T-helper 17 cell (primary cell): Measurements from ENCODE around the gene HTRA1. TPM values are rescaled to one million over a fixed set of nuclear protein-coding genes. Genes with fewer than 3 reads are reported as not detected.

Experiments
- ATAC-seq: fragments of 150-1000 bp; cut with Tn5 transposase; 2 replicates; pipeline ENCODE4 v1.10.0; 2021; ENCODE audit warnings: mild to moderate bottlenecking, moderate library complexity
- DNase-seq, 3 donors: peaks; one replicate each; pipeline versions ENCODE4 v3.0.0 to v3.0.0-alpha.2; 2020 to 2021
- H3K9me3 ChIP-seq: one replicate; pipeline ENCODE4 v1.7.0; 2013; ENCODE audit warnings: low read length, mild to moderate bottlenecking; ENCODE audit not compliant: control insufficient read depth, poor library complexity, severe bottlenecking
- H3K27ac Mint-ChIP-seq: one replicate; pipeline ENCODE4 v1.8.0; 2022; ENCODE audit warnings: mild to moderate bottlenecking, moderate library complexity, mixed read lengths
- H3K27me3 Mint-ChIP-seq: one replicate; pipeline ENCODE4 v1.8.0; 2022; ENCODE audit warnings: mixed read lengths
- H3K36me3 Mint-ChIP-seq: one replicate; pipeline ENCODE4 v1.8.0; 2022; ENCODE audit warnings: low read depth, mixed read lengths
- H3K4me1 Mint-ChIP-seq: one replicate; pipeline ENCODE4 v1.8.0; 2022; ENCODE audit warnings: mild to moderate bottlenecking, mixed read lengths
- H3K4me3 Mint-ChIP-seq: one replicate; pipeline ENCODE4 v1.8.0; 2022; ENCODE audit warnings: mild to moderate bottlenecking, moderate library complexity, mixed read lengths
- total RNA-seq, 4 donors: library from RNA in 2 of 4; stranded (reverse) in 2 of 4; gene quantifications; one replicate each; pipeline ENCODE4 v1.2.3 and lab custom pipeline; 2022 to 2026

Gene HTRA1
- total RNA-seq, 2 donors from 2014 or later: 0.30 to 0.55 TPM

DNA sequence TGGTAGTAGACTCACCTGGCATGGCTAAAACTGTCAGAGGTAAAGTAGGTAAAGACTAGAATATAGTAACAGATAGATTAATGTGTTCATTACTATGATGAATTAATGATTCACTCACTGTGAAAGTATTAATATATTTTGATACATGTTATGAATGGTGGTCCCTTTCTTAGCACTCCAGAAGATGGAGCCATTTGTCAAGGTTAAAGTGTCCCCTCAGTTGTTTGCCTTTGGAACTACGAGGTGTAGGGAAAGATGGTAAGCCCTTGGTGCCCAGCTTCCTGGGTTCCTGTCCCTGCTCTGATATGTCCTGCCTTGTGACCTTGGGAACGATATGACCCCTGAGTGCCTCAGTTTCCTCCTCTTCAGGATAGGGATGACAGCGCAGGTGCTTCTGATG lies 49.4 kb downstream of the HTRA1 start:
- H3K9me3 ChIP-seq: no peaks in the 10 kb centered on the region
- ATAC-seq (no peak), DNase-seq (no peak)
- Mint-ChIP-seq H3K36me3 (no peaks in the 10 kb centered on the region), H3K4me1 (peaks cover 23% of the 10 kb centered on the region), H3K27me3 (peaks cover 7% of the 10 kb centered on the region), H3K27ac (no peak overlapping the region), H3K4me3 (no peak overlapping the region)

DNA sequence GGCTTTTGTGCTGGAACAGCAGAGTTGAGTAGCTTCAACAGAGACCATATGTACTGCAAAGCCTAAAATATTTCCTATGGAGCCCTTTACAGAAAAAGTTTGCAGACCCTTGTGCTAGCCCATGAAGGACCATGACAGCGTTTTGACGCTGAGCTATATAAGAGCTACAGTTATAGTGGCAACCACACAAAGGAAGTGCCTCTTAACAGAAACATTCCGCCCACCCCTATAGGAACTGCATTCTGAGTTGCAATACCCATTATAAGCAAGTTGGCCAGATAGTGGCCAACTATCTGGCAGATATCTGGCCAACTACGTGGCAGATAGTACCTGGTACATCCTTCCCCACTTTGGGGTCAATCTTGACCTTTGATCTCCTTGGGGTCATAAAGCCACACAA lies 51.7 kb downstream of the HTRA1 start:
- H3K27me3 Mint-ChIP-seq: peaks cover 7% of the 10 kb centered on the region
- H3K36me3 Mint-ChIP-seq: no peaks in the 10 kb centered on the region
- H3K9me3 ChIP-seq: no peaks in the 10 kb centered on the region
- ATAC-seq (no peak), DNase-seq (no peak)
- H3K27ac Mint-ChIP-seq: no peak overlapping the region
- no peak overlapping the region for H3K4me3 Mint-ChIP-seq
- peaks cover 31% of the 10 kb centered on the region for H3K4me1 Mint-ChIP-seq

- no peak for ATAC-seq
- no peak for DNase-seq
- H3K27me3 Mint-ChIP-seq: no peaks in the 10 kb centered on the region
- peaks cover 35% of the 10 kb centered on the region for H3K4me1 Mint-ChIP-seq
- no peaks in the 10 kb centered on the region for H3K36me3 Mint-ChIP-seq
- H3K27ac Mint-ChIP-seq: no peak overlapping the region
- H3K9me3 ChIP-seq: no peaks in the 10 kb centered on the region
- H3K4me3 Mint-ChIP-seq: no peak overlapping the region
These were observed 52.9 kb downstream of the HTRA1 start for GRCh38 chr10:122514045-122514840.

DNA sequence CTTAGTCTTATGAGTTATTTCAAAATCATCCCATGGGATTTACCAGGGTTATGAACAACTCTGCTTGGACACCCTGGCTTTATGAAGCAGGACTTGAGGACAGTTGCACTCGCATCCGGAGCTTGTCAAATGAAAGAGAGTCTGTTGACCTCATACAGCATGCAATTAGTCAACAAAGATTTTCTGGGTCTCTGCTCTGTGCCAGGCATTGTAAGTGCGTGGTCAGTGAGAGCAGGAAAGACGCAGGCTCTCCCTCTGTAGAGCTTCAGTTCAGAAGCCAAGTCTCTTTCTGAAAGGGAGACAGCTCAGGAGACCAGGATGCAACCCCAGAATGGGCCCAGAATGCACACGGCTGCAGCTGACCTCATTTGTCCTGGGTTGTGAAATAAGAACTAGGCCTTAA lies 53.7 kb downstream of the HTRA1 start:
- H3K27ac Mint-ChIP-seq: no peak overlapping the region
- no peaks in the 10 kb centered on the region for H3K36me3 Mint-ChIP-seq
- peak overlapping the region; percentile 76 for H3K4me3 Mint-ChIP-seq
- H3K27me3 Mint-ChIP-seq: no peaks in the 10 kb centered on the region
- no peak for ATAC-seq
- peaks cover 35% of the 10 kb centered on the region for H3K4me1 Mint-ChIP-seq
- no peaks in the 10 kb centered on the region for H3K9me3 ChIP-seq
- DNase-seq: no peak

DNA sequence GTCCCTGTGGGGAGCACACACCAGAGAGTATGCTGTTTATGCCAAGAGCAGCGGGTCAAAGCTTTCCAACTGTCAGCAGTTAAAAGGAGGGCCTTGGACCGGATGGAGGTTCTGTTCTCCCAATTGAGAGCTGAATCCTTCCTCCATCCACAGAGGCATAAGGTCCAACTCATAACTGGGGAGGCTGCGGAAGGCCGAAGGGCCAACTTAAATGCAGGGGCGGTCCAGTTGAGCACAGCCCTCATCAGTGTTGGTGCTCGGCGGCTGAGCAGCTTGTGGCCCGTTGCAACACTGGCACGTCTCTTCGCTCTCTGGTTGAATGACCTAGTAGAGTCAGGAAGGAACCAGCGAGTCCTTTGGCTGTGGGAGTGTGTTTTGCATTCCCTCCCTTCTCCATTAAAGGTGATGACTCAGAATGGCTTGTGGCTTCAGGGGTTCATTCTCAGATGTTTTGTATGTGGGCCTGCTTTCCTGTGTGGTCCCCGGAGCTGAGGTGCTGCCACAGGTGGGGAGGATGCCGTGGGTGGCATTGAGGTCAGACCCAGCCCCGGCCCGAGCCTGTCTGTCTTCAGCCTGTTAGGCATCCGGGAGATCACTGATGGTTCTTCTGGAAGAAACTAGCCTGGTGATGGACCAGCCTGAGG lies 54.4 kb downstream of the HTRA1 start:
- peak; percentile 97 for ATAC-seq
- no peaks in the 10 kb centered on the region for H3K9me3 ChIP-seq
- H3K36me3 Mint-ChIP-seq: no peaks in the 10 kb centered on the region
- H3K4me1 Mint-ChIP-seq: peaks cover 33% of the 10 kb centered on the region
- H3K27me3 Mint-ChIP-seq: no peaks in the 10 kb centered on the region
- peak overlapping the region; percentile 76 for H3K4me3 Mint-ChIP-seq
- H3K27ac Mint-ChIP-seq: peak overlapping the region; percentile 76
- DNase-seq: peak in 2 of 3 donors; percentile 45 to 57

DNA sequence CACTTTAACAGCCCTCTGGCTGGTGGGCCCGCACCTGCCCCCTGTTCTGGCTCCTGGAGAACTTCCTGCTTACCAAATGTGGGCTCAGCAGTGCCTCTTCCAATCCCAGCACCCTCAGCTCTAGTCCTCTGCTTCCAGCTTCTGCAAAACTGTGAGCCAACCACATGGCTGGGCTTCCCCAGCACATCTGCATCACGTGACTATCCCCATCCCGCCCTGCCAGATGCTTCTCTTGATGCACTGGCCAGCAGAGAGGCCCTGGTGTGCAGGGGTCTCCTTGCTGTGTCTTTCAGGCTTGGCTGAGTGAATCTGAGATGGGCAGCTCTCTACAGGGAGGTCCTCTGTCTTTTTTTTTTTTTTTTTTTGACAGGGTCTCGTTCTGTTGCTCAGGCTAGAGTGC lies 55.4 kb downstream of the HTRA1 start:
- Mint-ChIP-seq H3K4me1 (peaks cover 33% of the 10 kb centered on the region), H3K36me3 (no peaks in the 10 kb centered on the region), H3K27me3 (no peaks in the 10 kb centered on the region), H3K4me3 (peak overlapping the region; percentile 36), H3K27ac (peak overlapping the region; percentile 76)
- DNase-seq (no peak), ATAC-seq (no peak)
- no peaks in the 10 kb centered on the region for H3K9me3 ChIP-seq

DNA sequence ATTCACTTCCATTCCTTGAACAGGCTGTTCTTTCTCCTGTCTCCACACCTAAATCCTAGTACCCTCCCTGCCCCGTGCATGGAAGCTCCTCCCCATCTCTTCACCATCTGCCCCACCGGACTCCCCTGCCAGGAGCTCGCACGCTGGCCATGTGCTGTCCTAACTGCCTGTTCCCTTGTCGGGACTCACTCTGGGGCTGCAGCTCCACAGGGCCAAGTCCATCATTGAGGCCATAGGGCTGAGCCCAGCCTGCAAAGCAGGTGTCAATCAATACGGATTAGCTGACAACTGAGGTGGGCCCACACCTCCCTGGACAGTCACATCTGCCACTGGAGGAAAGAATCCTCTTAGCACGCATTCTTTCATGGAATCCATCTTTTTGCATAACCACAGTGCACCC lies 57.8 kb downstream of the HTRA1 start:
- Mint-ChIP-seq H3K27me3 (no peaks in the 10 kb centered on the region), H3K36me3 (no peaks in the 10 kb centered on the region), H3K4me3 (no peak overlapping the region), H3K27ac (no peak overlapping the region), H3K4me1 (peaks cover 30% of the 10 kb centered on the region)
- DNase-seq: no peak
- ATAC-seq: no peak
- no peaks in the 10 kb centered on the region for H3K9me3 ChIP-seq

GRCh38 chr10:122519873-122520272 lies 58.5 kb downstream of the HTRA1 start:
- Mint-ChIP-seq H3K36me3 (no peaks in the 10 kb centered on the region), H3K4me3 (no peak overlapping the region), H3K4me1 (peaks cover 25% of the 10 kb centered on the region), H3K27ac (no peak overlapping the region), H3K27me3 (peaks cover under 1% of the 10 kb centered on the region)
- DNase-seq (no peak), ATAC-seq (no peak)
- H3K9me3 ChIP-seq: no peaks in the 10 kb centered on the region

DNA sequence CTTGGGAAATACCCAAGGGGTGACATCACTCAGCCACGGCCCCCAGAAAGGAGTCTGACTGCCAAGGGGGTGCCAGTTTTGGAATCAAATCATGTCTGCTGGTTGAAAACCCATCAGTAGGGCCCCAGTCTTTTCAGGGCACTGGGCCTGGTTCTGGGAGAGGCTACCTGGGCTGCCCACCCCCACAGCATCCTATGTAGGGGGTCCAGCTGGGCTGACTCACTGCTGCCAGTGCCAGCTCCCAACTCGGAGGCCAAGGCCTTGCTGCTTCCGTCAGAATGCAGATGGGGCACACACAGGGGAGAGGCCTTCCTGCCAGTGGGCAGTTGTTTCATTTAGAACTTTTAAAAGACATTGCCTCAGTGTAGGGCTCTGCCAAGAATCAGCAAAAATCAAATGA lies 59.7 kb downstream of the HTRA1 start:
- DNase-seq (no peak), ATAC-seq (no peak)
- Mint-ChIP-seq H3K27me3 (peaks cover 5% of the 10 kb centered on the region), H3K36me3 (no peaks in the 10 kb centered on the region), H3K4me3 (no peak overlapping the region), H3K27ac (no peak overlapping the region), H3K4me1 (peaks cover 14% of the 10 kb centered on the region)
- H3K9me3 ChIP-seq: no peaks in the 10 kb centered on the region

DNA sequence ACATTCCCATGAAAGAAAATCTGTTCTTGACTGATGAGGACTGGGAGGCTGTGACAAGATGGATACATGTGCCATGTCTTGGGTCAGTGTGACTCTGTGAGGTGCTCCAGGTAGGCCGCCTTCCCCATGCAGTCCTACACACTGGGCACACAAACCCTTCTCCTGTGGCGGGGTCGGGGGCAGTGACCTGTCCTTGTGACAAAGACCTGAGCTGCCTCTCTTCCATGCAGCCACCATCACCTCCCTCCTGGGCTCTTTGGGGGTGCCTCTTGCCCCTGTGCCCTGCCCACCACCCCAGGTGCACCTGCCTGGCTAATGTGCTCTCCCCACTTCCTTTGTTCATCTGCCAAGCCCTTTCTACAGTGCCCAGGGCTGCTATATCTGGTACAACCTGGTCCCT lies 63.5 kb downstream of the HTRA1 start:
- peaks cover 5% of the 10 kb centered on the region for H3K27me3 Mint-ChIP-seq
- H3K27ac Mint-ChIP-seq: no peak overlapping the region
- H3K4me3 Mint-ChIP-seq: no peak overlapping the region
- H3K36me3 Mint-ChIP-seq: no peaks in the 10 kb centered on the region
- no peaks in the 10 kb centered on the region for H3K9me3 ChIP-seq
- H3K4me1 Mint-ChIP-seq: no peaks in the 10 kb centered on the region
- ATAC-seq (no peak), DNase-seq (no peak)

DNA sequence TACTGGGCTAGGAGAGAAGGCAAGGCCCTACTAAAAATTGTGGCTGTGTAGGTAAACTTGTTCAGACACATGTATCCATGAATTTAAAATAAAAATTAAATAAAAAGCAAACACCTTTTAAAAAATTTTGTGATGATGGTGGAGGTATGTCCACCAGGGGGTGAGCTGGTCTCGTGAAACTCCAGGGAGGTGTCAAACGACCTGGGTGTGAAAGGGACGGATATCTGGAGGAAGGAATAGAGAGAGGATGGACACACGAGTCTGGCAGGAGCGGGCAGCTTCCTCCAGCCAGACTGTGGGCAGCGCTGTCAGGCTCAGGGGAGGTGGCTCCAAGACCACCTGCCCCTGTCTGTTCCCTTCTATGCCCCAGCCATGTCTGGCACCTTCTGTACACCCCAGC lies 64.4 kb downstream of the HTRA1 start:
- DNase-seq: no peak
- H3K4me3 Mint-ChIP-seq: no peak overlapping the region
- H3K27ac Mint-ChIP-seq: no peak overlapping the region
- no peak for ATAC-seq
- no peaks in the 10 kb centered on the region for H3K9me3 ChIP-seq
- H3K36me3 Mint-ChIP-seq: no peaks in the 10 kb centered on the region
- no peaks in the 10 kb centered on the region for H3K4me1 Mint-ChIP-seq
- H3K27me3 Mint-ChIP-seq: peaks cover 5% of the 10 kb centered on the region

DNA sequence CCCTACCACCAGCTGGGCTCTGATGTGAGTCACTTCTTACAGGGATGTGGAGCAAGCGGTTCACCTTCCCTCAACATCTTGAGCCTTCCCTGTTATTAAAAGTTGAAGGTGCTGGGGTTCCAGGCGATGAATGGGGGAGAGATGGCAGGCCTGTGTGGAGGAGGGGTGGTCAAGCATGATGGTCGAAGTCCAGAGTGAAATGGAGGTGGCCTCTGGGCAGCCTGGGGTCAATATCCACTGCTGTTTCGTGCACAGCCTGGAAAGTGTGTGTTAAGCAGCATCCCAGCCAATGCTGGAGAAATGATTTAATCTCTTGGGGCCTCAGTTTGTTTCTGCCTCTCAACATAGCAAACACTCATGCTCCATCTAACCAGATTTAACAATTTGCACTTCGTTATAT lies 65.5 kb downstream of the HTRA1 start:
- no peaks in the 10 kb centered on the region for H3K9me3 ChIP-seq
- Mint-ChIP-seq H3K4me1 (no peaks in the 10 kb centered on the region), H3K36me3 (no peaks in the 10 kb centered on the region), H3K4me3 (no peak overlapping the region), H3K27ac (no peak overlapping the region), H3K27me3 (peaks cover 5% of the 10 kb centered on the region)
- DNase-seq (no peak), ATAC-seq (no peak)

- no peaks in the 10 kb centered on the region for H3K4me1 Mint-ChIP-seq
- ATAC-seq: no peak
- H3K36me3 Mint-ChIP-seq: no peaks in the 10 kb centered on the region
- H3K4me3 Mint-ChIP-seq: no peak overlapping the region
- no peak for DNase-seq
- peaks cover 1% of the 10 kb centered on the region for H3K27me3 Mint-ChIP-seq
- H3K9me3 ChIP-seq: no peaks in the 10 kb centered on the region
- H3K27ac Mint-ChIP-seq: no peak overlapping the region
These were observed 68.8 kb downstream of the HTRA1 start for GRCh38 chr10:122530177-122530576.

GRCh38 chr10:122531261-122531660 lies 69.9 kb downstream of the HTRA1 start:
- DNase-seq: no peak
- H3K27ac Mint-ChIP-seq: no peak overlapping the region
- H3K9me3 ChIP-seq: no peaks in the 10 kb centered on the region
- no peaks in the 10 kb centered on the region for H3K4me1 Mint-ChIP-seq
- H3K27me3 Mint-ChIP-seq: no peaks in the 10 kb centered on the region
- no peaks in the 10 kb centered on the region for H3K36me3 Mint-ChIP-seq
- ATAC-seq: no peak
- H3K4me3 Mint-ChIP-seq: no peak overlapping the region
